ENCODE results near the gene BBS5.

The BBS5 gene

DNA sequence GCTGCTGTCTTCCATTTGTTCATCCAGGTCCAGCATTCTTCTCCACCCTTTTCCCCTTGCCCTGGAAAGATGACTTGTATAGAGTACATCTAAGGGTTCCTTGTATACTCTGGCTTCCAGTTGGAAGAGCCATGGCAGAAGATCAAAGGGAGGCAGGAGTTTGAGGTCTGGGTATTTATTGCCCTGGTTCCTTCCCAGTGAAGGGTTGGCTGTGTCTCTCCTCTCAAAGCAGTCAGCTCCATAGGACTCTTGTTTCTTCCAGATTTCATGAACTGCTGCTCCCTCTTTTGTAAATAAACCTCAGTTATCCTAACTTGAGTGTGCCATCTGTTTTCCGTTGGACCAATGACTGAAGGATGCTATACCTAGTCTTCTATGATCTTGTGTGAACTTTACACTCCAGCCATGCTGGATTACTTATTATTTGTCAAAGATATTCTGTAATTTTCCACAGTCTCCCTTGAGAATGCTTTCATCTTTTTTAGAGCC lies 6.4 kb downstream of the BBS5 start:
- no peaks in the 10 kb centered on the region for H4K20me1 ChIP-seq (ENCODE audit: insufficient read depth, low read length)
- no peak overlapping the region for H2AFZ ChIP-seq (ENCODE audit: low read length)
- TF ChIP-seq EZH2 (IDR thresholded peaks at IDR 0.05; ENCODE audit: borderline replicate concordance, low read length) = no peak
- no peaks in the 10 kb centered on the region for H3K36me3 ChIP-seq (ENCODE audit: insufficient read depth, low read length)
- no peaks in the 10 kb centered on the region for H3K9me2 ChIP-seq (ENCODE audit: low read depth, low read length)
- no peak overlapping the region for H3K4me2 ChIP-seq (ENCODE audit: low read length)
- no peaks in the 10 kb centered on the region for H3K9me3 ChIP-seq (ENCODE audit: low read length)
- no peaks in the 10 kb centered on the region for H3F3A ChIP-seq (ENCODE audit: insufficient read depth, low read length)
- H3K27me3 ChIP-seq (ENCODE audit: insufficient read depth, low read length) = no peaks in the 10 kb centered on the region
- H3K27ac ChIP-seq (ENCODE audit: low read depth, low read length, poor library complexity, severe bottlenecking) = no peak overlapping the region
- no peak overlapping the region for H3K4me3 ChIP-seq (ENCODE audit: low read depth, low read length, poor library complexity, severe bottlenecking)
- no peak overlapping the region for H3K9ac ChIP-seq (ENCODE audit: low read length)
- no peaks in the 10 kb centered on the region for H3K4me1 ChIP-seq (ENCODE audit: insufficient read depth, low read length, severe bottlenecking)
- no peaks in the 10 kb centered on the region for H3K79me2 ChIP-seq (ENCODE audit: insufficient read depth, low read length)

DNA sequence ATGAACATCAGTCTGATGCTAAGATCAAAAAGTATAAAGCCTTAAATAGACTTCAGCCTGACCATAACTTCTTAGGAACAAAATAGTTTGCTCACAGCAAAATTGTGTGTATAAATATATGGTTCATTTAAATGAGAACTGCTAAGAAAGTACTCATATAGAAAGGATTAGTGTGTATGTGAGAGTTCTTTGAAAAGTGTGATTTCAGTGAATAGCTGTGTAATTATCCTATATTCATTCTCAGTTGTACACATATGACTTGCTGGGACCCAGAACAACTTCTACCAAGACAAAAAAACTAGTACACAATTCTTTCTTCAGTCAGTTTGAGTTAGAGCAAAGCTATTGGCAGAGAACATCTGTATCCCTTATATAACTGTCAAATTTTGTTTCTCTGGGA lies 7.2 kb downstream of the BBS5 start:
- Histone ChIP-seq H3K27me3 (ENCODE audit: insufficient read depth, low read length) (no peaks in the 10 kb centered on the region), H3K9me2 (ENCODE audit: low read depth, low read length) (no peaks in the 10 kb centered on the region), H4K20me1 (ENCODE audit: insufficient read depth, low read length) (no peaks in the 10 kb centered on the region), H3F3A (ENCODE audit: insufficient read depth, low read length) (no peaks in the 10 kb centered on the region), H3K4me3 (ENCODE audit: low read depth, low read length, poor library complexity, severe bottlenecking) (no peak overlapping the region), H3K4me1 (ENCODE audit: insufficient read depth, low read length, severe bottlenecking) (no peaks in the 10 kb centered on the region), H3K27ac (ENCODE audit: low read depth, low read length, poor library complexity, severe bottlenecking) (no peak overlapping the region), H3K9me3 (ENCODE audit: low read length) (no peaks in the 10 kb centered on the region), H3K9ac (ENCODE audit: low read length) (no peak overlapping the region), H3K36me3 (ENCODE audit: insufficient read depth, low read length) (no peaks in the 10 kb centered on the region), H3K79me2 (ENCODE audit: insufficient read depth, low read length) (no peaks in the 10 kb centered on the region), H3K4me2 (ENCODE audit: low read length) (no peak overlapping the region), H2AFZ (ENCODE audit: low read length) (no peak overlapping the region)
- no peak for TF ChIP-seq EZH2 (IDR thresholded peaks at IDR 0.05; ENCODE audit: borderline replicate concordance, low read length)
- TF ChIP-seq, protein P1, sequence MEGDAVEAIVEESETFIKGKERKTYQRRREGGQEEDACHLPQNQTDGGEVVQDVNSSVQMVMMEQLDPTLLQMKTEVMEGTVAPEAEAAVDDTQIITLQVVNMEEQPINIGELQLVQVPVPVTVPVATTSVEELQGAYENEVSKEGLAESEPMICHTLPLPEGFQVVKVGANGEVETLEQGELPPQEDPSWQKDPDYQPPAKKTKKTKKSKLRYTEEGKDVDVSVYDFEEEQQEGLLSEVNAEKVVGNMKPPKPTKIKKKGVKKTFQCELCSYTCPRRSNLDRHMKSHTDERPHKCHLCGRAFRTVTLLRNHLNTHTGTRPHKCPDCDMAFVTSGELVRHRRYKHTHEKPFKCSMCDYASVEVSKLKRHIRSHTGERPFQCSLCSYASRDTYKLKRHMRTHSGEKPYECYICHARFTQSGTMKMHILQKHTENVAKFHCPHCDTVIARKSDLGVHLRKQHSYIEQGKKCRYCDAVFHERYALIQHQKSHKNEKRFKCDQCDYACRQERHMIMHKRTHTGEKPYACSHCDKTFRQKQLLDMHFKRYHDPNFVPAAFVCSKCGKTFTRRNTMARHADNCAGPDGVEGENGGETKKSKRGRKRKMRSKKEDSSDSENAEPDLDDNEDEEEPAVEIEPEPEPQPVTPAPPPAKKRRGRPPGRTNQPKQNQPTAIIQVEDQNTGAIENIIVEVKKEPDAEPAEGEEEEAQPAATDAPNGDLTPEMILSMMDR (IDR thresholded peaks at IDR 0.05; ENCODE audit: low read length) = no peak

DNA sequence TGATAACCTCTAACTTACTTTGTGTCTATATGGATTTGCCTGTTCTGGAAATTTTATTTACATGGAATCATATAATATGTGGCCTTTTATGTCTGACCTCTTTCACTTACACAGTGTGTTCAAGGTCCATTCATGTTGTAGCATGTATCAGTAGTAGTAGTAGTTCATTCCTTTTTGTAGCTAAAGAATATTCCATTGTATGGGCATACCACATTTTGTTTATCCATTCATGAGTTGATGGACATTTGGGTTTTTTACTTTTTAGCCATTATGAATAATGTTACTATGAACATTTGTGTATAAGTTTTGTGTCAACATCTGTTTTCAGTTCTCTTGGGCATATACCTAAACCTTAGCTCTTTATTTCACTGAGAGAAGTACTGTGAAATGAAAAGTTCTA lies 11.5 kb downstream of the BBS5 start:
- Histone ChIP-seq H3F3A (ENCODE audit: insufficient read depth, low read length) (no peaks in the 10 kb centered on the region), H3K4me2 (ENCODE audit: low read length) (no peak overlapping the region), H2AFZ (ENCODE audit: low read length) (no peak overlapping the region), H3K27me3 (ENCODE audit: insufficient read depth, low read length) (no peaks in the 10 kb centered on the region), H4K20me1 (ENCODE audit: insufficient read depth, low read length) (no peaks in the 10 kb centered on the region), H3K36me3 (ENCODE audit: insufficient read depth, low read length) (no peaks in the 10 kb centered on the region), H3K27ac (ENCODE audit: low read depth, low read length, poor library complexity, severe bottlenecking) (no peak overlapping the region), H3K9me3 (ENCODE audit: low read length) (no peaks in the 10 kb centered on the region), H3K4me1 (ENCODE audit: insufficient read depth, low read length, severe bottlenecking) (no peaks in the 10 kb centered on the region), H3K4me3 (ENCODE audit: low read depth, low read length, poor library complexity, severe bottlenecking) (no peak overlapping the region), H3K9me2 (ENCODE audit: low read depth, low read length) (no peaks in the 10 kb centered on the region), H3K9ac (ENCODE audit: low read length) (no peak overlapping the region), H3K79me2 (ENCODE audit: insufficient read depth, low read length) (no peaks in the 10 kb centered on the region)
- no peak for TF ChIP-seq EZH2 (IDR thresholded peaks at IDR 0.05; ENCODE audit: borderline replicate concordance, low read length)
- TF ChIP-seq, protein P1 (IDR thresholded peaks at IDR 0.05; ENCODE audit: low read length) = no peak

DNA sequence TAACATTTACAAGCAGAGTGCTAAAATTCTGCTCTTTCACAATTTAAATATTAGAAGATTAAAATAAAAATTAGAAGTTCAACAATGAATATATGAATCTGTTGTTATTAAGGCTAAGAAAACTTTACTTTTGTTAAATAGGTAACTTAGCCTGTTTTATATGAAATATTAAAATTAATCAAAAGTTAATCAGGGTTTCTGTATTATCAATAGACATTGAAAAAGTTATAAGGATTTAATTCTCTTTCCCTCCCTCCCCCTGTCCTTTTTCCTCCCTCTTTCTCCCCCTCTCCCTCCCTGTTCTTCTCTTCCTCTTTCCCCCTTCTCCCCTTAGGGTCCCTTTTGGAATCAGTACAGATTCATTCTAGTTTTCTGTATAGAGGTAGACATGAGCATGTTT lies 12.1 kb downstream of the BBS5 start:
- Histone ChIP-seq H2AFZ (ENCODE audit: low read length) (no peak overlapping the region), H3K4me2 (ENCODE audit: low read length) (no peak overlapping the region), H4K20me1 (ENCODE audit: insufficient read depth, low read length) (no peaks in the 10 kb centered on the region), H3K9ac (ENCODE audit: low read length) (no peak overlapping the region), H3K79me2 (ENCODE audit: insufficient read depth, low read length) (no peaks in the 10 kb centered on the region), H3K9me2 (ENCODE audit: low read depth, low read length) (no peaks in the 10 kb centered on the region), H3K9me3 (ENCODE audit: low read length) (no peaks in the 10 kb centered on the region), H3F3A (ENCODE audit: insufficient read depth, low read length) (no peaks in the 10 kb centered on the region), H3K27ac (ENCODE audit: low read depth, low read length, poor library complexity, severe bottlenecking) (no peak overlapping the region), H3K27me3 (ENCODE audit: insufficient read depth, low read length) (no peaks in the 10 kb centered on the region), H3K36me3 (ENCODE audit: insufficient read depth, low read length) (no peaks in the 10 kb centered on the region), H3K4me3 (ENCODE audit: low read depth, low read length, poor library complexity, severe bottlenecking) (no peak overlapping the region), H3K4me1 (ENCODE audit: insufficient read depth, low read length, severe bottlenecking) (no peaks in the 10 kb centered on the region)
- no peak for TF ChIP-seq EZH2 (IDR thresholded peaks at IDR 0.05; ENCODE audit: borderline replicate concordance, low read length)
- TF ChIP-seq, protein P1 (IDR thresholded peaks at IDR 0.05; ENCODE audit: low read length) = no peak

All from OCI-LY1 (cell line).